ENCODE results near the gene RTEL1. TPM values are rescaled to one million over a fixed set of nuclear protein-coding genes. Genes with fewer than 3 reads are reported as not detected.

RTEL1 gene
- total and polyA plus RNA-seq, 9 of the 15 experiments (the other 6 are each of a cell fraction or from before 2014, with no cell fraction given): 0.36 to 61.0 (median 17.9) TPM

DNA sequence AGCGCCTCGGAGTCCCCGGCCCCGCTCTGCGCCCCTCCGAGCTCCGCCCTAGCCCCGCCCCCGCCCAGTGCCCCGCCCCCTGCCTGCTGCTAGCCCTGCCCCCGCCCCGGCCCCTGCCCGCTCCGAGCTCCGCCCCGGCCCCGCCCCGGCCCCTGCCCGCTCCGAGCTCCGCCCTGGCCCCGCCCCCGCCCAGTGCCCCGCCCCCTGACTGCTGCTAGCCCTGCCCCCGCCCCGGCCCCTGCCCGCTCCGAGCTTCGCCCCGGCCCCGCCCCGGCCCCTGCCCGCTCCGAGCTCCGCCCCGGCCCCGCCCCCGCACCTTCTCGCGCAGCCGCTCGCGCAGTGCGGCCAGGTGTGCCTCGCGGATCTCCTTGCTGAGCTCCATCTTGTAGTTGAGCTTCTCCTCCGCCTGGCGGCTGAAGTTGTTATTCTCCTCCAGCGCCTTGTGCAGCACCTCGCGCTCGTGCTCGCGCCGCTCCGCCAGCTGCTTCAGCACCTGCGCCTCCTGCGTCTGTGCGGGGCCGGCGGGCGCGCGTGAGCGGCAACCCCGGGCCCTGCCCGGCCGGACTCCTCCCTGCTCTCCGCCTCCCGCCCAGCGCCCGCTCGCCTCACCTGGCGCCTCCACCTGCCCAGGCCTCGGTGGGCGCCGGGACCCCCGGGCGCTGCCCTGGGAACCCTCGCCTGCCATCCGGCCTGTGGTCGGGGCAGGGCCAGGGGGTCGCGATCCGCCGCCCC lies 16.2 kb upstream of the RTEL1 start (continued):
- no peak for TF ChIP-seq NFATC3 (IDR thresholded peaks at IDR 0.05)
- no peak for TF ChIP-seq CAMTA2 (CRISPR knock-in tag; conservative IDR thresholded peaks at IDR 0.05)
- no peak for TF ChIP-seq GTF2E2 (tag; IDR thresholded peaks at IDR 0.05)
- TF ChIP-seq ZNF395 (CRISPR knock-in tag; IDR thresholded peaks at IDR 0.05): no peak
- TF ChIP-seq, protein P1, sequence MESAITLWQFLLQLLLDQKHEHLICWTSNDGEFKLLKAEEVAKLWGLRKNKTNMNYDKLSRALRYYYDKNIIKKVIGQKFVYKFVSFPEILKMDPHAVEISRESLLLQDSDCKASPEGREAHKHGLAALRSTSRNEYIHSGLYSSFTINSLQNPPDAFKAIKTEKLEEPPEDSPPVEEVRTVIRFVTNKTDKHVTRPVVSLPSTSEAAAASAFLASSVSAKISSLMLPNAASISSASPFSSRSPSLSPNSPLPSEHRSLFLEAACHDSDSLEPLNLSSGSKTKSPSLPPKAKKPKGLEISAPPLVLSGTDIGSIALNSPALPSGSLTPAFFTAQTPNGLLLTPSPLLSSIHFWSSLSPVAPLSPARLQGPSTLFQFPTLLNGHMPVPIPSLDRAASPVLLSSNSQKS (CRISPR knock-in tag; IDR thresholded peaks at IDR 0.05): no peak
- no peak for TF ChIP-seq MED1 (CRISPR knock-in tag; IDR thresholded peaks at IDR 0.05; ENCODE audit: borderline replicate concordance)
- no peak for TF ChIP-seq MTF1 (CRISPR knock-in tag; IDR thresholded peaks at IDR 0.05; ENCODE audit: borderline replicate concordance)
- TF ChIP-seq ZNF217 (CRISPR knock-in tag; IDR thresholded peaks at IDR 0.05): no peak
- peak; percentile 79; the same call in 1 of the 2 replicates for TF ChIP-seq L3MBTL2 (IDR thresholded peaks at IDR 0.05)
- TF ChIP-seq FOXJ2 (tag; IDR thresholded peaks at IDR 0.05): no peak
- TF ChIP-seq RBFOX2 (IDR thresholded peaks at IDR 0.05; ENCODE audit: low read depth, low read length): peak; percentile 50
- TF ChIP-seq FOXA3 (CRISPR knock-in tag; conservative IDR thresholded peaks at IDR 0.05 in 1 of 2, IDR thresholded peaks at IDR 0.05 in 1 of 2): no peak
- TF ChIP-seq ZNF143 (CRISPR knock-in tag; IDR thresholded peaks at IDR 0.05): no peak
- TF ChIP-seq ZBTB1 (CRISPR knock-in tag; IDR thresholded peaks at IDR 0.05; ENCODE audit: borderline replicate concordance, low read depth): no peak
- TF ChIP-seq HMGXB4 (CRISPR knock-in tag; IDR thresholded peaks at IDR 0.05): no peak
- TF ChIP-seq MCM5 (IDR thresholded peaks at IDR 0.05; ENCODE audit: low read depth): no peak
- no peak for TF ChIP-seq MXD1 (CRISPR knock-in tag; IDR thresholded peaks at IDR 0.05; ENCODE audit: borderline replicate concordance, poor library complexity, severe bottlenecking)
- TF ChIP-seq, protein P2, sequence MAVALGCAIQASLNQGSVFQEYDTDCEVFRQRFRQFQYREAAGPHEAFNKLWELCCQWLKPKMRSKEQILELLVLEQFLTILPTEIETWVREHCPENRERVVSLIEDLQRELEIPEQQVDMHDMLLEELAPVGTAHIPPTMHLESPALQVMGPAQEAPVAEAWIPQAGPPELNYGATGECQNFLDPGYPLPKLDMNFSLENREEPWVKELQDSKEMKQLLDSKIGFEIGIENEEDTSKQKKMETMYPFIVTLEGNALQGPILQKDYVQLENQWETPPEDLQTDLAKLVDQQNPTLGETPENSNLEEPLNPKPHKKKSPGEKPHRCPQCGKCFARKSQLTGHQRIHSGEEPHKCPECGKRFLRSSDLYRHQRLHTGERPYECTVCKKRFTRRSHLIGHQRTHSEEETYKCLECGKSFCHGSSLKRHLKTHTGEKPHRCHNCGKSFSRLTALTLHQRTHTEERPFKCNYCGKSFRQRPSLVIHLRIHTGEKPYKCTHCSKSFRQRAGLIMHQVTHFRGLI (CRISPR knock-in tag; IDR thresholded peaks at IDR 0.05): no peak
- TF ChIP-seq CREB1 (IDR thresholded peaks at IDR 0.05): no peak
- TF ChIP-seq CREB1 (CRISPR knock-in tag; IDR thresholded peaks at IDR 0.05): no peak
- TF ChIP-seq FIP1L1 (IDR thresholded peaks at IDR 0.05; ENCODE audit: low read depth, low read length, poor library complexity, severe bottlenecking): peak; percentile 37
